Neural crest cell (in vitro differentiated cells): ENCODE data around the gene EIPR1. TPM values are rescaled to one million over a fixed set of nuclear protein-coding genes. Genes with fewer than 3 reads are reported as not detected.

ENCODE experiments used
- DNase-seq: peaks from one replicate; pipeline ENCODE4 v3.0.0; 2021; ENCODE audit warnings: low read depth, mixed read lengths, low spot score
- H3K27ac Mint-ChIP-seq: one replicate; pipeline ENCODE4 v1.8.0; 2021; ENCODE audit warnings: mild to moderate bottlenecking, mixed read lengths; ENCODE audit not compliant: unreplicated experiment
- H3K27me3 Mint-ChIP-seq: 2 replicates; pipeline ENCODE4 v1.8.0; 2021; ENCODE audit warnings: low read depth, mild to moderate bottlenecking, mixed read lengths
- H3K36me3 Mint-ChIP-seq: 2 replicates; pipeline ENCODE4 v1.8.0; 2021; ENCODE audit warnings: low read depth, mild to moderate bottlenecking, mixed read lengths
- H3K4me1 Mint-ChIP-seq: 2 replicates; pipeline ENCODE4 v1.8.0; 2021; ENCODE audit warnings: mixed read lengths
- H3K4me3 Mint-ChIP-seq: one replicate; pipeline ENCODE4 v1.8.0; 2021; ENCODE audit warnings: mild to moderate bottlenecking, mixed read lengths
- H3K9me3 Mint-ChIP-seq: 2 replicates; pipeline ENCODE4 v1.8.0; 2021; ENCODE audit warnings: mixed read lengths
- CTCF ChIP-seq: fragments of 200-600 bp; sonication (generic); conservative IDR thresholded peaks from 2 replicates; pipeline ENCODE4 v1.5.0; 2021; ENCODE audit warnings: antibody characterized with exemption, mild to moderate bottlenecking
- total RNA-seq: library from RNA; stranded (reverse); gene quantifications from 2 replicates; pipeline ENCODE4 v1.2.1, GENCODE V29; 2021

EIPR1 gene
- total RNA-seq, 1 donor from 2014 or later: 33.0 TPM

GRCh38 chr2:3162442-3163077 lies 215.1 kb downstream of the EIPR1 start:
- DNase-seq: no peak
- no peak overlapping the region for H3K4me3 Mint-ChIP-seq
- peaks cover 12% of the 10 kb centered on the region for H3K9me3 Mint-ChIP-seq
- H3K36me3 Mint-ChIP-seq: peaks cover 34% of the 10 kb centered on the region
- no peak overlapping the region for H3K27ac Mint-ChIP-seq
- no peaks in the 10 kb centered on the region for H3K4me1 Mint-ChIP-seq
- TF ChIP-seq CTCF: no peak
- no peaks in the 10 kb centered on the region for H3K27me3 Mint-ChIP-seq

GRCh38 chr2:3160751-3161330 lies 216.8 kb downstream of the EIPR1 start:
- Mint-ChIP-seq H3K27ac (no peak overlapping the region), H3K9me3 (peaks cover 12% of the 10 kb centered on the region), H3K4me1 (no peaks in the 10 kb centered on the region), H3K27me3 (no peaks in the 10 kb centered on the region), H3K36me3 (peaks cover 34% of the 10 kb centered on the region), H3K4me3 (no peak overlapping the region)
- no peak for DNase-seq
- TF ChIP-seq CTCF: no peak

- Mint-ChIP-seq H3K4me1 (no peaks in the 10 kb centered on the region), H3K27ac (peak overlapping the region; percentile 64), H3K27me3 (no peaks in the 10 kb centered on the region), H3K4me3 (no peak overlapping the region), H3K36me3 (peaks cover 29% of the 10 kb centered on the region), H3K9me3 (peaks cover 9% of the 10 kb centered on the region)
- no peak for TF ChIP-seq CTCF
- no peak for DNase-seq
Measured at GRCh38 chr2:3159782-3160545, 217.7 kb downstream of the EIPR1 start.

GRCh38 chr2:3154700-3155099 lies 222.9 kb downstream of the EIPR1 start:
- Mint-ChIP-seq H3K27ac (no peak overlapping the region), H3K4me3 (no peak overlapping the region), H3K27me3 (no peaks in the 10 kb centered on the region), H3K4me1 (no peaks in the 10 kb centered on the region), H3K9me3 (peaks cover 3% of the 10 kb centered on the region), H3K36me3 (peaks cover 19% of the 10 kb centered on the region)
- no peak for TF ChIP-seq CTCF
- DNase-seq: no peak

GRCh38 chr2:3154146-3154545 lies 223.5 kb downstream of the EIPR1 start:
- Mint-ChIP-seq H3K9me3 (peaks cover 3% of the 10 kb centered on the region), H3K27ac (no peak overlapping the region), H3K36me3 (peaks cover 15% of the 10 kb centered on the region), H3K4me3 (no peak overlapping the region), H3K4me1 (no peaks in the 10 kb centered on the region), H3K27me3 (no peaks in the 10 kb centered on the region)
- no peak for TF ChIP-seq CTCF
- no peak for DNase-seq
